Lung (tissue), 12 donors: Measurements from ENCODE around the gene MRPS12. TPM values are rescaled to one million over a fixed set of nuclear protein-coding genes. Genes with fewer than 3 reads are reported as not detected.

Experiments used
- ATAC-seq: fragments of 200-7000 bp; cut with Tn5 transposase; one replicate; pipeline ENCODE4 v1.9.1; 2020; ENCODE audit warnings: moderate number of reproducible peaks; ENCODE audit not compliant: insufficient read depth, low FRiP score
- DNase-seq, 3 donors: peaks; one replicate each; pipeline ENCODE4 v3.0.0-alpha.2; 2013 to 2017
- H3K27ac ChIP-seq, 2 donors: one replicate each; pipeline ENCODE4 v1.5.1; 2013; ENCODE audit warnings: mild to moderate bottlenecking in 2 of 2, moderate library complexity in 2 of 2, control low read depth in 1 of 2, inconsistent platforms in 1 of 2, low read depth in 1 of 2, low read length in 1 of 2
- H3K27me3 ChIP-seq, 3 donors: one replicate each; pipeline ENCODE4 v1.5.1; 2013; ENCODE audit warnings: low read length in 2 of 3; ENCODE audit not compliant: control insufficient read depth in 3 of 3, insufficient read depth in 3 of 3
- H3K36me3 ChIP-seq, 4 donors: one replicate each; pipeline ENCODE4 v1.5.1; 2013; ENCODE audit warnings: low read length in 4 of 4, mild to moderate bottlenecking in 1 of 4, moderate library complexity in 1 of 4; ENCODE audit not compliant: control insufficient read depth in 4 of 4, insufficient read depth in 4 of 4
- H3K4me1 ChIP-seq, 5 donors: one replicate each; pipeline ENCODE4 v1.5.1; 2013; ENCODE audit warnings: low read length in 5 of 5, mild to moderate bottlenecking in 2 of 5, moderate library complexity in 1 of 5; ENCODE audit not compliant: control insufficient read depth in 5 of 5, insufficient read depth in 5 of 5
- H3K4me3 ChIP-seq: one replicate; pipeline ENCODE4 v1.5.1; 2013; ENCODE audit warnings: mild to moderate bottlenecking, control low read depth, moderate library complexity
- H3K9ac ChIP-seq, 2 donors: one replicate each; pipeline ENCODE4 v1.5.1; 2013; ENCODE audit warnings: low read length in 2 of 2, control low read depth in 1 of 2; ENCODE audit not compliant: insufficient read depth in 1 of 2
- H3K9me3 ChIP-seq, 4 donors: one replicate each; pipeline ENCODE4 v1.5.1; 2013; ENCODE audit warnings: low read length in 3 of 4, mild to moderate bottlenecking in 1 of 4, moderate library complexity in 1 of 4; ENCODE audit not compliant: control insufficient read depth in 4 of 4, insufficient read depth in 3 of 4
- WGBS, 2 donors: extraction: QIAGEN DNeasy Blood & Tissue Kit; methylation state at CpG; one replicate each; pipeline ENCODE4 v1.1.7; 2013; 5-methylcytosine and 5-hydroxymethylcytosine counted together
- polyA plus RNA-seq, 2 donors: library from polyadenylated mRNA; stranded (reverse); fragments of 200-250 nt; gene quantifications; one replicate each; pipeline ENCODE4 v1.2.1, GENCODE V29; 2013
- total RNA-seq, 2 donors: library from RNA; depleted of rRNA in 1 of 2; stranded (reverse); fragments of >200 nt in 1 of 2; gene quantifications; one replicate each; pipeline ENCODE4 v1.2.1, GENCODE V29; 2014 to 2021
- TF ChIP-seq, protein P1 (sequence below): IDR thresholded peaks from 2 replicates; pipeline ENCODE4 v1.5.1; 2012; ENCODE audit warnings: mild to moderate bottlenecking; ENCODE audit errors: control extremely low read depth, extremely low read depth
- donor health status: control.
- donor health status: control.
- donor health status: Bipolar disorder and iron deficiency.
- donor health status: healthy.
- donor health status: DM: yes; HTN: yes; CAD: no.

Gene MRPS12
- total and polyA plus RNA-seq, 4 donors = 10.7 to 63.5 (median 36.8) TPM

GRCh38 chr19:38953677-38954076, 22.9 kb downstream of the MRPS12 start:
- Histone ChIP-seq H3K36me3 (peaks cover 0 to 2% (median 0%) of the 10 kb centered on the region in 4 donors), H3K9ac (no peak overlapping the region), H3K4me1 (peaks cover 0 to 7% (median 3%) of the 10 kb centered on the region in 5 donors), H3K27me3 (no peaks in the 10 kb centered on the region), H3K27ac (no peak overlapping the region), H3K9me3 (peaks cover 0 to 2% (median under 1%) of the 10 kb centered on the region in 4 donors), H3K4me3 (no peak overlapping the region)
- no peak for DNase-seq
- TF ChIP-seq, protein P1, sequence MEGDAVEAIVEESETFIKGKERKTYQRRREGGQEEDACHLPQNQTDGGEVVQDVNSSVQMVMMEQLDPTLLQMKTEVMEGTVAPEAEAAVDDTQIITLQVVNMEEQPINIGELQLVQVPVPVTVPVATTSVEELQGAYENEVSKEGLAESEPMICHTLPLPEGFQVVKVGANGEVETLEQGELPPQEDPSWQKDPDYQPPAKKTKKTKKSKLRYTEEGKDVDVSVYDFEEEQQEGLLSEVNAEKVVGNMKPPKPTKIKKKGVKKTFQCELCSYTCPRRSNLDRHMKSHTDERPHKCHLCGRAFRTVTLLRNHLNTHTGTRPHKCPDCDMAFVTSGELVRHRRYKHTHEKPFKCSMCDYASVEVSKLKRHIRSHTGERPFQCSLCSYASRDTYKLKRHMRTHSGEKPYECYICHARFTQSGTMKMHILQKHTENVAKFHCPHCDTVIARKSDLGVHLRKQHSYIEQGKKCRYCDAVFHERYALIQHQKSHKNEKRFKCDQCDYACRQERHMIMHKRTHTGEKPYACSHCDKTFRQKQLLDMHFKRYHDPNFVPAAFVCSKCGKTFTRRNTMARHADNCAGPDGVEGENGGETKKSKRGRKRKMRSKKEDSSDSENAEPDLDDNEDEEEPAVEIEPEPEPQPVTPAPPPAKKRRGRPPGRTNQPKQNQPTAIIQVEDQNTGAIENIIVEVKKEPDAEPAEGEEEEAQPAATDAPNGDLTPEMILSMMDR = no peak
- no peak for ATAC-seq
- 78 to 83% methylated on average over 4 of the region's 4 CpGs for WGBS, 2 donors

- WGBS, 2 donors = 89 to 93% methylated on average over 2 of the region's 2 CpGs
These were observed 25.5 kb downstream of the MRPS12 start for GRCh38 chr19:38956264-38956663.

DNA sequence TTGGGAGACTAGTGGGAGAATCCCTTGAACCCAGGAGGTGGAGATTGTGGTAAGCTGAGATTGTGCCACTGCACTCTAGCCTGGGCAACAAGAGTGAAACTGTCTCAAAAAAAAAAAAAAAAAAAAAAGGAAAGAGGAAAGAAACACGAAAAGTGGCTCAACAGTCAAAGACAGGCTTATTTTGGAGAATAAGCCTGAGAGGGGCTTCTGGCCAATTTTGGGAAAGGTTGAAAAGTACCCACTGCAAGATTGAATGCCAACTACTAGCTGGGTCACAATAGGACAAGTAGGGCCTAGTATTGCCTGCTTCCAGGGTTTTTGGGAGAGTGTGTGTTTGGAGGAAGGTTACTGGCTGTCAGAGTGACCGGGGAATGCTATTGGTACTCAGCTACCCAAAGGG, 27.6 kb downstream of the MRPS12 start:
- Histone ChIP-seq H3K4me1 (peaks cover 0 to 2% (median 0%) of the 10 kb centered on the region in 5 donors), H3K27me3 (no peaks in the 10 kb centered on the region), H3K9ac (no peak overlapping the region), H3K4me3 (no peak overlapping the region), H3K27ac (no peak overlapping the region), H3K36me3 (peaks cover 0 to 2% (median 0%) of the 10 kb centered on the region in 4 donors), H3K9me3 (peaks cover 0 to 3% (median 0%) of the 10 kb centered on the region in 4 donors)
- 86 to 93% methylated on average over 2 of the region's 2 CpGs for WGBS, 2 donors
- TF ChIP-seq, protein P1 = no peak
- ATAC-seq (no peak), DNase-seq (no peak)

More at GRCh38 chr19:38956264-38956663, 25.5 kb downstream of the MRPS12 start:
- DNase-seq = no peak
- no peaks in the 10 kb centered on the region for H3K4me1 ChIP-seq
- H3K36me3 ChIP-seq = peaks cover 0 to 2% (median 0%) of the 10 kb centered on the region in 4 donors
- no peak for ATAC-seq
- H3K9ac ChIP-seq = no peak overlapping the region
- no peak overlapping the region for H3K27ac ChIP-seq
- no peaks in the 10 kb centered on the region for H3K27me3 ChIP-seq
- no peak overlapping the region for H3K4me3 ChIP-seq
- TF ChIP-seq, protein P1 = no peak
- H3K9me3 ChIP-seq = peaks cover 0 to 3% (median 0%) of the 10 kb centered on the region in 4 donors

DNA sequence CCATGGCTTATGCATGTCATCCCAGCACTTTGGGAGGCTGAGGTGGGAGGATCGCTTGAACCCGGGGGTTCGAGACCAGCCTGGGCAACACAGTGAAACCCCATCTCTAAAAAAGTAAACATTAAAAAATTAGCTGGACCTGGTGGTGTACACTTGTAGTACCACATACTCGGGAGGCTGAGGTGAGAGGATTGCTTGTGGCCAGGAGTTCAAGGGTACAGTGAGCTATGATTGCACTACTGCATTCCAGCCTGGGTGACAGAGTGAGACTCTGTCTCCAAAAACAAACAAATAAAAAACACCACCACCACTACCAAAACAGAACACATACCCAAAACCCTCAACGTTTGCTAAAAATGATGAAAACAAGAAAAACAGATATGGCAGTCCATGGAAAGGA, 28.9 kb downstream of the MRPS12 start:
- H3K27ac ChIP-seq = no peak overlapping the region
- 86 to 92% methylated on average over 5 of the region's 5 CpGs for WGBS, 2 donors
- ATAC-seq = no peak

More for the DNA sequence above, 28.9 kb downstream of the MRPS12 start:
- Histone ChIP-seq H3K9me3 (peaks cover 0 to 3% (median 0%) of the 10 kb centered on the region in 4 donors), H3K4me1 (peaks cover 0 to 2% (median 0%) of the 10 kb centered on the region in 5 donors), H3K36me3 (peaks cover 0 to 2% (median 0%) of the 10 kb centered on the region in 4 donors), H3K27me3 (no peaks in the 10 kb centered on the region), H3K4me3 (no peak overlapping the region), H3K9ac (no peak overlapping the region)
- TF ChIP-seq, protein P1 = no peak
- DNase-seq = no peak
